Right forelimb (tissue), 1 donor: ENCODE measurements around the gene LRRTM3.

Experiments
- DNase-seq: peaks from one replicate; pipeline ENCODE4 v3.0.0-alpha.2; 2018

LRRTM3 gene

DNA sequence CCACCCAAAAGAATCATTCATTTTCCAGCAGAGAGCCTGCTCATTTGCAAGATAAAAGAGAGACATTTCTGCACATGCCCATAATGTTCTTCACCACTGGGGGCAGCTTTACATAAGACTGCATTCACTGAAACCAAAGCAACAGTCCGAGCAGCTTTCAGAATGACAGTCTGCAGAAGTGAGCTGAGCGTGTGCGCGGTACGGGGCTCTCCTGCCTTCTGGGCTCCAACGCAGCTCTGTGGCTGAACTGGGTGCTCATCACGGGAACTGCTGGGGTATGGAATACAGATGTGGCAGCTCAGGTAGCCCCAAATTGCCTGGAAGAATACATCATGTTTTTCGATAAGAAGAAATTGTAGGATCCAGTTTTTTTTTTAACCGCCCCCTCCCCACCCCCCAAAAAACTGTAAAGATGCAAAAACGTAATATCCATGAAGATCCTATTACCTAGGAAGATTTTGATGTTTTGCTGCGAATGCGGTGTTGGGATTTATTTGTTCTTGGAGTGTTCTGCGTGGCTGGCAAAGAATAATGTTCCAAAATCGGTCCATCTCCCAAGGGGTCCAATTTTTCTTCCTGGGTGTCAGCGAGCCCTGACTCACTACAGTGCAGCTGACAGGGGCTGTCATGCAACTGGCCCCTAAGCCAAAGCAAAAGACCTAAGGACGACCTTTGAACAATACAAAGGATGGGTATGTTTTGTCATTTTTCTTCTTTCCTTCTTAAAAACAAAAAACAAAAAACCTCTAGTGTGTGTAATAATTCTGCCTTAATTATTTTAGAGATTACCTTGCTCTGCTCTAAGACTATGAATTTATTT is at the start of gene LRRTM3:
Gene LRRTM3 (plus strand): TSS at position 141 of the 820 bp plus-strand sequence.
- peak; percentile 67 for DNase-seq

GRCh38 chr10:66877361-66877760 is 48.5 kb upstream of the LRRTM3 start:
- DNase-seq = no peak

DNA sequence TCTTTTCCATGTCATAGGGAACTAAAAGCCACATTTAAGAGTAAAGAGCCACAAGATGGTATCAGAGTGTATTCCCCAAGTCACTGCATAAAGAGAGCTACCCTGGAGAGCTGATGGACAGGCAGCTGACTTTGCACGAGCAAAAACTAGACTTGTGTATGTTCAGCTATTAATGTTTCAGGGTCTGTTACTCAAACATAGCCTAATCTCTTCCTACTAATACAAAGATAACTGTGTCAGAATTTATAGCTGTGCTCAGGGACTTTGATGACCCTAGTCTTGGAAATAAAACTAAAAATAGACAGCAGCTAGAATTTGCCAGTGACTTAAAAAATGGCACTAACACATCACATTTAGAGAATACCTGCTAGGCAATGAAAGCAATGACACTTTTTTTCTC is 45.5 kb upstream of the LRRTM3 start:
- no peak for DNase-seq

DNA sequence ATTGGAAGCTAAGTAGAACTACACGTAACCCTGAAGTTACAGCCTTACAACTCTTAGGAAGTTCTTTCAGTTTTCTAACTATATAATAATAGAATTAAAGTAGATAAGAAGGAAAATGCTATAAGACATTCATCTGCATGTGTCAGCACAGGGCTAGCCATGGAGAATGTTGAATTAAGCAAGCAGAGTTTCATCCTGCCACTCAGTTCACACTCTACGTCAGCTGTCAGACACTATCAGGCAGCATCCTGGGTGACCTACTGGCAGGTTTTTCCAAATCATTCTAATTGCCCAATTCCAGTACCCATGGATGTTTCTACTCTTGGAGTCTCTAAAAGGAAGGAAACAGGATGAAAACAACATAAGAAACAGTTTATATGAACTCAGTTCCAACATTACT is 45.0 kb upstream of the LRRTM3 start:
- no peak for DNase-seq

- DNase-seq = no peak
These were observed 44.0 kb upstream of the LRRTM3 start for GRCh38 chr10:66881814-66882213.

DNA sequence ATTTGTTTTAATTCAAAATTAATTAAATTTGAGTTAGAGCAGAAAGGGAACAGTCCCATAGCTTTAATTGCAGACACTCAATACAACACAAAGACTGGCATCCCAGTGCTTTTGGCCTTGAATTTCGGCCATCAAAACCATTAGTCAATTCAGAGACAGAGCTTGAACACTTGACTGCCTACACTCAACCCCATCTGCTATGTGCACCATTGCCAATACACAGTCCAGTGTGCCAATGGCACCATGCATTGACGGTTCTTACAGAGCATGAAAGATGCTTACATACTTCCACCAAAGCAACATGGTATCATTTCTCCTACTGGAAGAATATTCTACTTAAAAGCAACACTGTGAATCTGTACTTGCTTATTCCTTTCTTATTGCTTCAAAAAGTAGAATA is 43.6 kb upstream of the LRRTM3 start:
- no peak for DNase-seq

DNA sequence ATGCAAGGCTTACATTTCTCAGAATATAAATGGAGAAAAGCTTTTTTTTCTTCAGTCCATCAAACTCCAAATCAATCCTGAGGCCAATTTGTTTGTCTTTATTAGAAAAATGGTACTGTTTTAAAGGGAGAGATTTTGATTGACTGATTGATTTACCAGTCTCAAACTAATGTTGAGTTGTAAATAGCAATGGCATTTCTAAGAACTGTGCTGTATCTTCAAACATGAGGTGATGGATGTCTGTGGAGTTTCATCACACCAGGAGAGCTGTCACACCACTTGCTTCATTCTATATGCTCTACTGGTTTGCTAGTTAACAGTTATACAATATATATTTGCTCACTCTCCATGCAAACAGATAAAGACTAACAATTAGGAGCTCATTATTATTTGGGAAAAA is 39.0 kb upstream of the LRRTM3 start:
- DNase-seq = no peak

DNA sequence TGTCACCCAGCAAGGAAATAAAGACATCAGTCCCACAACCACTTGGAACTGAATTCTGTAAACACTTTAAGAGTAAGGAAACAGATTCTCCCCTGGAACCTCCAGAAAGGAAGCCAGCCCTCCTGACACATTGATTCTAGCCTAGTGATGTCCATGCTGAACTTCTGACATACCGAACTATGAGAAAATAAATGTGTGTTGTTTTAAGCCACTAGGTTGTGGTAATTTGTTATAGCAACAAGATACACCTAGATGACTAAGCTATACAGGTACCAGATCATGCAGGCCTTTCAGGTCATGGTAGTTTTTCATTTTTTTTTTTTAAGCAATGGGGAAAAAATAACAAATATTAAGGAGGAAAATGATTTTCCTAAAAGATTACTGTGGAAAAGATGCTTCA is 37.6 kb upstream of the LRRTM3 start:
- DNase-seq = no peak

DNA sequence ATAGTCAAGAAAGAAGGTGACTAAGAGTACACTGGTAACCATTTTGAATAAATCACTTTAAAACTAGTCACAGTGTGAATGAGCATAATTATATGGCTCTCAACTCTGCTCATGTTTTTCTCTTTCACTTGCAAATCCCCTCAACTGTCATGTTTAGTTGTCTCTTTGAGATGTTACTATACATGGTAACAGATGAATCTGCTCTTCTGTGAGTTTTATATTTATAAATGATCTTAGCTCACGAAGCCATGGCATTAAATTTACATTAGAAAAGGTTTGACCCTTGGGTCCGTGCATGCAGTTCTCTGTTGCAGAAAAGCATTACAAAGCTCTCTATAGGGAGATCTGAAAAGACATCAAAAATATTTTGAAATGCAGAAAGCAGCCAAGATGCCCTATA is 33.0 kb upstream of the LRRTM3 start:
- DNase-seq = no peak

DNA sequence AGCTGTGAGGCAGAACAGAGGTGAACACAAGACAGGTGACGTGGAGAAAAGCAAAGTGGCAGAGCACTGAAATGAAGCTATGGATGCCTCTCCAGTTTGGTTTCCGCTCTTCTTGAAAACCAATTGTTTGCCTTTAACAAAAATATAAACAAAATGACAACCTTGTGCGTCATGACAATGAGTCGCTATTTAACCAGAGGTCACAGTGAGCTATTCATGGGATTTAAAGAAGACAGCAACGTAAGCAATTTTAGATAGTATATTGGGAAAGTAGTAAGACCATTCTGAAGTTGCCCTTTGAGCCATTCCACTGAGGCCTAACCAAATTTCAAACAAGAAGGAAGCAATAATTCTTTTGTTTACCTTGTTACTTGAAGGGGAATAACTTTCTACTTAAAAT is 15.2 kb upstream of the LRRTM3 start:
- no peak for DNase-seq

GRCh38 chr10:66916030-66916429 is 9.8 kb upstream of the LRRTM3 start:
- no peak for DNase-seq

DNA sequence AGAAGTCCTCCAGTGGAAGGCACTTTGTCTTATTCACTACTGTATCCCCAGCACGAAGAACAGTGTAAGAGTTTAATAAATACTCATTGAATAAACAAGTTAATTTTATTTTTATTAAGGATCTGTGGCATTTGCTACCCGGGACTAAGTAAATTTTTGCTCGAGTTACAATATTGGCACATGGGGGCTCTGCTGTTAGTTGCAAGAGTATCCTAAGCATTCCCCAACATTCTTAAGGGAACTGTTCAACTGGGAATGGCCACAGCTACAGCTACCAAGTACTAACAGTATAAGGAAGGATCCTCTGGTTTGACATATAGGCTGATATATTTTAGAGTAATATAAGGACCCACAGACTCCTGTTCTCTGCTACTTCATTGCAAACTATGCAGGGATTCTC is 8.7 kb upstream of the LRRTM3 start:
- no peak for DNase-seq

- no peak for DNase-seq
These were observed 6.6 kb upstream of the LRRTM3 start for GRCh38 chr10:66919248-66919647.

DNA sequence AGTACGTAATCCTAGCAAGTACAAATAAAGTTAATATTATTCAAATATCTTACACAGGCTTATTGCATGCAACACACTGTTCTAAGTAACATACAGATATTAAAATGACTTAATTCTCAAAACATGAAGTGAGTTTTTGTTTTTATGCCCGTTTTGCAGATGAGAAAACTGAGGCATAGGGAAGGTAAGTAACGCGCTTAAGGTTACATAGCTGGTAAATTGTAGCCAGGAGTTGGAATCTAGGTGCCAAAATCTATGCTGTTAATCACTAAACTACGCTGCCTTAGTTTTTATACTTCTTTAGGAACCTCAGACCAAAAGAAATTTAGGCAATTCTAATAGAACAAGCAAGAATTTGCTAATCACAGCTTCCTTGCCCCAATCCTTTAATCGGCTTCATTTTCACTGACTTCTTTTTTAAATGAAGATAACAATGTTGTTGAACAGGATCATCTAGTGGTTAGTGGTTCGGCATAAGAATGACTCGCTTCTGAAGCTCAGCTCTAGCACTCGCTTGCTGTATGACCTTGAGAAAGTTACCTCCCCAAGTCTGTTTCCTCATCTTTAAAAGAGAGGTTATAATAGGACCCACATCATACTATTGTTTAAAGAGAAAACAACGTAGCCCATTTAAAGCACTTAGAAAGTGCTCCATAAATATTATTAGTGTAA is 1.0 kb upstream of the LRRTM3 start:
- DNase-seq = no peak

DNA sequence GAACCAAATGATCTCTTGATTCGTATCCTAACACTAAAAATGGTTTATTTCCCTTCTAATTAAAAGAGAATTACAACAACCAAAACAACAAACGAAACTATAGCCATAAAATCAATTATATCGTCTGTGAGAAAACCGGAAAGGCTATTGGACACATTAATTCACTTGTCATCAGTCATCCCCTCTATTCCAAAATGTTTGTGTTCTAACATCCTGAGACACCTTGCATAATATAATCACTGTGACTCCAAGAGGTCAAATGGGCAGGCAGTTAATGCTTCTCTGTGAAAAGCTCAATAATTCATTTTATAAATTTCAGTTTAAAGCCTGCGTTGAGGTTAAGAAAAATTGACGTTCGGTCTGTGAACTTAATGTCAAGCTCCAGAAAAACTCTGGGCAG is 463 bp upstream of the LRRTM3 start:
- DNase-seq = no peak

DNA sequence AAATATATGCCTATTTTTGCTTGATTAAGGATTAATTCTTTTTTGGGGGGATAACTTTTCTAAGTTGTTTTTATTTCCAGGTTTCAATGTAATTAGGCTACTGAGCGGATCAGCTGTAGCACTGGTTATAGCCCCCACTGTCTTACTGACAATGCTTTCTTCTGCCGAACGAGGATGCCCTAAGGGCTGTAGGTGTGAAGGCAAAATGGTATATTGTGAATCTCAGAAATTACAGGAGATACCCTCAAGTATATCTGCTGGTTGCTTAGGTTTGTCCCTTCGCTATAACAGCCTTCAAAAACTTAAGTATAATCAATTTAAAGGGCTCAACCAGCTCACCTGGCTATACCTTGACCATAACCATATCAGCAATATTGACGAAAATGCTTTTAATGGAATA is 1.0 kb downstream of the LRRTM3 start:
- DNase-seq = no peak

GRCh38 chr10:66927251-66927935 is 1.6 kb downstream of the LRRTM3 start:
- DNase-seq = no peak

DNA sequence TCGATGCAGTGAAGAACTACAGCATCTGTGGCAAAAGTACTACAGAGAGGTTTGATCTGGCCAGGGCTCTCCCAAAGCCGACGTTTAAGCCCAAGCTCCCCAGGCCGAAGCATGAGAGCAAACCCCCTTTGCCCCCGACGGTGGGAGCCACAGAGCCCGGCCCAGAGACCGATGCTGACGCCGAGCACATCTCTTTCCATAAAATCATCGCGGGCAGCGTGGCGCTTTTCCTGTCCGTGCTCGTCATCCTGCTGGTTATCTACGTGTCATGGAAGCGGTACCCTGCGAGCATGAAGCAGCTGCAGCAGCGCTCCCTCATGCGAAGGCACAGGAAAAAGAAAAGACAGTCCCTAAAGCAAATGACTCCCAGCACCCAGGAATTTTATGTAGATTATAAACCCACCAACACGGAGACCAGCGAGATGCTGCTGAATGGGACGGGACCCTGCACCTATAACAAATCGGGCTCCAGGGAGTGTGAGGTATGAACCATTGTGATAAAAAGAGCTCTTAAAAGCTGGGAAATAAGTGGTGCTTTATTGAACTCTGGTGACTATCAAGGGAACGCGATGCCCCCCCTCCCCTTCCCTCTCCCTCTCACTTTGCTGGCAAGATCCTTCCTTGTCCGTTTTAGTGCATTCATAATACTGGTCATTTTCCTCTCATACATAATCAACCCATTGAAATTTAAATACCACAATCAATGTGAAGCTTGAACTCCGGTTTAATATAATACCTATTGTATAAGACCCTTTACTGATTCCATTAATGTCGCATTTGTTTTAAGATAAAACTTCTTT is 2.3 kb downstream of the LRRTM3 start:
- DNase-seq = peak; percentile 75

GRCh38 chr10:66928776-66929175 is 2.9 kb downstream of the LRRTM3 start:
- DNase-seq = no peak

DNA sequence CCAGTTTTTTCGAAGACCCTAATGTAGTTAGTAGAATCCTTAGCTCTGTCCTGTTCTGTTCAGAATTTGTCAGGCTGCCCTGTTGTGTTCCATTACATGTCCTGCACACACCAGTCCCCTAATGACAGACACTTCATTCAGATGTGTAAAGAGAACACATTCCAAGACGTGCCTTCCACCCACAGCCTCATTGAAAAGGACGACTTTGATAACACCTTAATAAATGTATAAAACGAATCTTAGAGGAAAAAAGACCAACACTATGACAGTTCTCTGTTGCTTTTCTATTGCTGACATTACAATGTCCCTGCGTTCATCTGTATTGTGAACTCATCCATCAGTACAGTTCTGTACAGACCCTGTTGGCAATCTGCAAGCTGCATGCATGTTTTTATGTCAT is 3.5 kb downstream of the LRRTM3 start:
- no peak for DNase-seq

DNA sequence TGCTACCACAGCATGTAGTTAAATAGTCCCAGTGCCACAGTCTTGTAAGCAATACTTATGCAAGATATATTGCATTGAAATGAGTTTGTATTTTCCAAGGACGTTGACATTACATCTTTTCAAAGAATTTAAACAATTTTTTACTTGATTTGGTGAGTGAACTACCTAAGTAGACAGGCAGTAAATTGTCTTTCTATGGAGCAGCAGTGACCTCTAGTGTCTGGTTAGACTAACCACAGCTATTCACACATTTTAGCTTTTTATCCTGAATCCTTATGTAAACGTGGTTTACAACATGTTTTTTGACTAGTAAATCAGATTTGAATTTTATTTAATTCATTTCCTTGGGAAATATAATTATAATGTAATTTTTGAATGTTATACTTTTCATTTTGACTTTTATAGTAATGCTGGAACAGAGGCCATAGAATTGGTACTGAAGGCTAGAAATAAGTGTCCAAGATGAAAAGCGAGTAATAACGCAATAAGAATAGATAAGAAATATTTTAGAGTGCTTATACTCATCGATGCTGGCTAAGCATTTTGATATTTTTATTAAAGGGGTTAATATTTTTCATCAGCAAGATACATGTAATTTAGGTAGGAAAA is 5.6 kb downstream of the LRRTM3 start:
- no peak for DNase-seq

- no peak for DNase-seq
These were observed 6.1 kb downstream of the LRRTM3 start for GRCh38 chr10:66931949-66932343.

DNA sequence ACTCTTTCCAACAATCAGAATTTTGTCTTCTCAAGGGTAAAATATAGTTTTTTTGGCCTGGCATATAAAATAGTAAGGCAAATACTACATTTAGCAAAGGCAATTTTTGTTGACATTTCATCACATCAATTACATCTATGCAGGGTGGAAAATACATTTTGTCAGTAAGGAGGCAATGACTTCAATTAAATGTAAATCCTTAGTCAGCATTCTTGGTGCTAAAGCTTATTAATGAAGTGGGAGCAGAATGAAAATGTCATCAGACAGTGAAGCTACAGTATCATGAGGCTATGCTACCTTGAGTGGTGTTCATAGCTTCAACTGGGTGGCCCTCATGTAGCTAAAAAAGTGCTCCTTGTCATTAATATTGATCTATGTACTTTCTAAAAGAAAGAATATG is 8.9 kb downstream of the LRRTM3 start:
- no peak for DNase-seq
